IPS-11a (cell line): Measurements from ENCODE around the gene SNU13.
"Not testable (repeated sequence)": the region's sequence is repeated elsewhere in the genome, so short reads cannot be mapped to it uniquely, and the experiment has no call there.

ENCODE experiments used
- H3K4me3 ChIP-seq: one replicate; pipeline ENCODE4 v1.5.1; 2013; ENCODE audit warnings: low read depth, low read length, control low read depth

SNU13 gene

GRCh38 chr22:41647771-41648170 is 40.9 kb downstream of the SNU13 start:
- H3K4me3 ChIP-seq: no peak overlapping the region

GRCh38 chr22:41642331-41643110 is 46.1 kb downstream of the SNU13 start:
- H3K4me3 ChIP-seq: no peak overlapping the region

- H3K4me3 ChIP-seq: no peak overlapping the region
These were observed 46.8 kb downstream of the SNU13 start for GRCh38 chr22:41641854-41642253.

GRCh38 chr22:41638748-41639147 is 49.9 kb downstream of the SNU13 start:
- no peak overlapping the region for H3K4me3 ChIP-seq

GRCh38 chr22:41638124-41638523 is 50.5 kb downstream of the SNU13 start:
- no peak overlapping the region for H3K4me3 ChIP-seq

GRCh38 chr22:41637623-41638022 is 51.0 kb downstream of the SNU13 start:
- H3K4me3 ChIP-seq: not testable (repeated sequence)

- H3K4me3 ChIP-seq: no peak overlapping the region
These were observed 52.2 kb downstream of the SNU13 start for GRCh38 chr22:41636467-41636866.

GRCh38 chr22:41634610-41635009 is 54.1 kb downstream of the SNU13 start:
- H3K4me3 ChIP-seq: not testable (repeated sequence)

GRCh38 chr22:41631615-41632014 is 57.1 kb downstream of the SNU13 start:
- not testable (repeated sequence) for H3K4me3 ChIP-seq

- H3K4me3 ChIP-seq: not testable (repeated sequence)
These were observed 57.6 kb downstream of the SNU13 start for GRCh38 chr22:41631115-41631514.

- no peak overlapping the region for H3K4me3 ChIP-seq
These were observed 63.1 kb downstream of the SNU13 start for GRCh38 chr22:41625577-41625976.
